Measurements from ENCODE around the gene PYGB.

DNA sequence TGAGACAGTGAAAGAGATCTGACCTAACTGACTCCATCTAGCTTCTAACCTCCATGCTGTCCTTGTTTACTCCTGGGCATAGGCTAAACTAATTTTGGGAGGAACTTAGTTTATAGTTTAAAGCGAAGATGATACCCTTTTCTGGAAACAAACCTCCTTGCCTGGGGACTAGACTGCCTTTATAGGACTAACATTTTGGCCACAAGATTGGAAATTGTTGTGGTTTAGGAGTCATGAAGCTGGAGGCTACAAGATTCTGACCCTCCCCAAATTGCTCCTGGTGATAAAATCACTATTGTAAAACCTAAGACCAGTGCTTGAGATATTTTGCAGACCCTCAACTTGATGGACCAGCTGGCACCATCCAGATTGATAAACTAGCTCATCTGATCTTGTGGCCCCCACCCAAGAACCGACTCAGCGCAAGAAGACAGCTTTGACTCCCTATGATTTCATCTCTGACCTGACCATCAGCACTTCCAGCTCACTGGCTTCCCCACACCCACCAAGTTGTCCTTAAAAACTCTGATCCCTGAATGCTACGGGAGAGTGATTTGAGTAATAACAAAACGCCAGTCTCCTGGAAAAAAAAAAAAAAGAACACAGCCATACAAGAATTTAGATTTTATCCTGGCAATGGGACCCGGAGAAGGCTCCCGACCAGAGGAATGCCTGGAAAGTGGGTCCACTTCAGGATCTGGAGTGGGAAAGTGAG is 79.8 kb downstream of the PYGB start:
- TF ChIP-seq POLR2A (IDR thresholded peaks at IDR 0.05; ENCODE audit: extremely low read depth, insufficient read length) (no peak), MYC (IDR thresholded peaks at IDR 0.05; ENCODE audit: low read depth, low read length) (no peak)
- TF ChIP-seq, protein P1, sequence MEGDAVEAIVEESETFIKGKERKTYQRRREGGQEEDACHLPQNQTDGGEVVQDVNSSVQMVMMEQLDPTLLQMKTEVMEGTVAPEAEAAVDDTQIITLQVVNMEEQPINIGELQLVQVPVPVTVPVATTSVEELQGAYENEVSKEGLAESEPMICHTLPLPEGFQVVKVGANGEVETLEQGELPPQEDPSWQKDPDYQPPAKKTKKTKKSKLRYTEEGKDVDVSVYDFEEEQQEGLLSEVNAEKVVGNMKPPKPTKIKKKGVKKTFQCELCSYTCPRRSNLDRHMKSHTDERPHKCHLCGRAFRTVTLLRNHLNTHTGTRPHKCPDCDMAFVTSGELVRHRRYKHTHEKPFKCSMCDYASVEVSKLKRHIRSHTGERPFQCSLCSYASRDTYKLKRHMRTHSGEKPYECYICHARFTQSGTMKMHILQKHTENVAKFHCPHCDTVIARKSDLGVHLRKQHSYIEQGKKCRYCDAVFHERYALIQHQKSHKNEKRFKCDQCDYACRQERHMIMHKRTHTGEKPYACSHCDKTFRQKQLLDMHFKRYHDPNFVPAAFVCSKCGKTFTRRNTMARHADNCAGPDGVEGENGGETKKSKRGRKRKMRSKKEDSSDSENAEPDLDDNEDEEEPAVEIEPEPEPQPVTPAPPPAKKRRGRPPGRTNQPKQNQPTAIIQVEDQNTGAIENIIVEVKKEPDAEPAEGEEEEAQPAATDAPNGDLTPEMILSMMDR (IDR thresholded peaks at IDR 0.05; ENCODE audit: low read depth, low read length): no peak
- TF ChIP-seq, protein P2, sequence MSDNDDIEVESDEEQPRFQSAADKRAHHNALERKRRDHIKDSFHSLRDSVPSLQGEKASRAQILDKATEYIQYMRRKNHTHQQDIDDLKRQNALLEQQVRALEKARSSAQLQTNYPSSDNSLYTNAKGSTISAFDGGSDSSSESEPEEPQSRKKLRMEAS (IDR thresholded peaks at IDR 0.05; ENCODE audit: low read depth, low read length): no peak
